Fibroblast of the aortic adventitia (primary cell): ENCODE measurements around the gene TMEM128. TPM values are rescaled to one million over a fixed set of nuclear protein-coding genes. Genes with fewer than 3 reads are reported as not detected.

Experiments used
- DNase-seq: peaks from one replicate; pipeline ENCODE4 v3.0.0-alpha.2; 2010; ENCODE audit warnings: low read depth
- H3K4me3 ChIP-seq: 2 replicates; pipeline ENCODE4 v1.5.1; 2011; ENCODE audit warnings: low read depth, mild to moderate bottlenecking, control low read depth, low read length, moderate library complexity
- total RNA-seq: library from RNA; depleted of rRNA; stranded (reverse); fragments of >200 nt; gene quantifications from 2 replicates; pipeline ENCODE4 v1.2.3, GENCODE V29; 2012; ENCODE audit warnings: low replicate concordance
- TF ChIP-seq, protein P1 (sequence below): IDR thresholded peaks from 2 replicates; pipeline ENCODE4 v1.5.1; 2011; ENCODE audit warnings: mild to moderate bottlenecking, low read length, control low read depth, inconsistent platforms; ENCODE audit not compliant: insufficient read depth

TMEM128 gene, protein sequence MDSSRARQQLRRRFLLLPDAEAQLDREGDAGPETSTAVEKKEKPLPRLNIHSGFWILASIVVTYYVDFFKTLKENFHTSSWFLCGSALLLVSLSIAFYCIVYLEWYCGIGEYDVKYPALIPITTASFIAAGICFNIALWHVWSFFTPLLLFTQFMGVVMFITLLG
- 20.4 and 28.7 TPM in 2 replicates for total RNA-seq

DNA sequence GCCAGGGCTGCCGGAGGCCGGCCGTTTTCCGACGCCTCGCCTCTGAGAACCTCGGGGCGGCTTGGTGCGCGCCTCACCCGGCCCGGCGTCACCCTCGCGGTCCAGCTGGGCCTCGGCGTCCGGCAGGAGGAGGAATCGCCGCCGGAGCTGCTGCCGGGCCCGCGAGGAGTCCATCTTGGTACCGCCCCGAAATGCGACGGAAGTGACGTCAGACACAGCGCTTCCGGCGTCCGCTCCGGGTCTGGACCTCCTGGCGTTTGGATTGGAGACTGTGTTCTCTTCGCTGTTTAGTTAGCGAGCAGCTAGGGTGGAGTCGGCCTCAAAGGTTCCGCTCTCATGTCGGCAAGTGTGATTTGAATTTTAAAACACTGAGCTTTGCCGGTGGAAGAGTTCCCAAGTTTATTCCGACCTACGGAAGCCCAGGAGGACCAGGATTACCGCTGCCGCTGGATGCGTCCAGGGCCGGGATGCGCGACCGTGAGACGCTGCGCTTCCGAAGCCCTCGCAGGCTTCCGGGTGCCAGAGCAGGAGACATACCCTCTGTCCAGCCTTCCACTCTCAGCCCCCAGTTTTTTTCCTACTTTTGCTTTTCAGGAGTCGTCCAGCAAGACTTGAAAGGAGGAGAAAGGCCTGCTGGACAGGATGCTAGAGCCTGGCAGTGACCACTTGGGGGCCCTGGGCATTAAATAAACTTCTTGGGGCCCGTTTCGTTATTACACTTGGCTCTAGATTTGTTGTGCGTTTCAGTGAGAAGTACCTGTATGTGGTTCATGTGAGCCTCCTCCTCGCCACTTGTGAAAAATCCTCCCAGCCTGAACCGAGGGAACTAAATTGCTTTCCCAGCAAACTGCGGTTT, at the start of gene TMEM128:
Gene TMEM128 (minus strand): TSS at position 195 of the 856 bp plus-strand sequence. CDS start 21 bp downstream, at position 174.
- peak within 1 kb of the TSS; percentile 70 for H3K4me3 ChIP-seq
- peak; percentile 95 for DNase-seq
- TF ChIP-seq, protein P1, sequence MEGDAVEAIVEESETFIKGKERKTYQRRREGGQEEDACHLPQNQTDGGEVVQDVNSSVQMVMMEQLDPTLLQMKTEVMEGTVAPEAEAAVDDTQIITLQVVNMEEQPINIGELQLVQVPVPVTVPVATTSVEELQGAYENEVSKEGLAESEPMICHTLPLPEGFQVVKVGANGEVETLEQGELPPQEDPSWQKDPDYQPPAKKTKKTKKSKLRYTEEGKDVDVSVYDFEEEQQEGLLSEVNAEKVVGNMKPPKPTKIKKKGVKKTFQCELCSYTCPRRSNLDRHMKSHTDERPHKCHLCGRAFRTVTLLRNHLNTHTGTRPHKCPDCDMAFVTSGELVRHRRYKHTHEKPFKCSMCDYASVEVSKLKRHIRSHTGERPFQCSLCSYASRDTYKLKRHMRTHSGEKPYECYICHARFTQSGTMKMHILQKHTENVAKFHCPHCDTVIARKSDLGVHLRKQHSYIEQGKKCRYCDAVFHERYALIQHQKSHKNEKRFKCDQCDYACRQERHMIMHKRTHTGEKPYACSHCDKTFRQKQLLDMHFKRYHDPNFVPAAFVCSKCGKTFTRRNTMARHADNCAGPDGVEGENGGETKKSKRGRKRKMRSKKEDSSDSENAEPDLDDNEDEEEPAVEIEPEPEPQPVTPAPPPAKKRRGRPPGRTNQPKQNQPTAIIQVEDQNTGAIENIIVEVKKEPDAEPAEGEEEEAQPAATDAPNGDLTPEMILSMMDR = peak; percentile 35

DNA sequence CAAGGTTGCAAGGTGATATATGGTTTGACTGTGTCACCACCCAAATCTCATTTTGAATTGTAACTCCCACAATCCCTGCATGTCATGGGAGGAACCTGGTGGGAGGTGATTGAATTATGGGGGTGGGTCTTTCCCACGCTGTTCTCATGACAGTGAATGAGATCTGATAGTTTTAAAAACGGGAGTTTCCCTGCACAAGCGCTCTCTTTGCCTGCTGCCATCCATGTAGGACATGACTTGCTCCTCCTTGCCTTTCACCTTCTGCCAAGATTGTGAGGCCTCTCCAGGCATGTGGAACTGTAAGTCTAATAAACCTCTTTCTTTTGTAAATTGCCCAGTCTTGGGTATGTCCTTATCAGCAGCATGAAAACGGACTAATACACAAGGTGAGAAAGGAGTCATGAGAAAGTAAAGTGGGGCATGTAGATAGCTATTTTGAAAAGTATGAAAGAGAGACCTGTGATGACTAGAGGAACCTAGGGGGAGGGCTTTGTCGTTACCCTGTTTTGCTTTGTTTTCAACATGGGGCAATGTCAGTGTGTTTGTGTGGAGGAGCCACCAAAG, 48.3 kb upstream of the TMEM128 start:
- TF ChIP-seq, protein P1 = no peak
- no peak overlapping the region for H3K4me3 ChIP-seq
- DNase-seq = no peak

DNA sequence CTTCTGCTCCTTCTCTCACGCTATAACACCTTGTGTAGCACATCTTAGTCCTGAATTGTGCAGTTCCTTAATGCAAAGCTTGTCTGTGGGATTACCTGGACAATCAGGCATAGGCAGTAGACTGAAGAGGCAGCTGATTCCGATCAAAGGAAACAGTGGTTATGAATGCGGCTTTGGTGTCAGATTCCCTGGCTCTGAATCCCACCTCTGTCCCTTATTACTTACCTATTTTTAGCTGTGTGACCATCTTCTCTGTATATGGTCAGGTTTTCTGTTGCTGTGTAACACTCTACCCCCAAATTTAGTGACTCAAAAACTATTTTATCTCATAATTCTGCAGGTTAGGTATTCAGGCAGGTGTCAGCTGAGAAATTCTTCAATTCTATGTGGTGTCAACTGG, 45.3 kb upstream of the TMEM128 start:
- H3K4me3 ChIP-seq = no peak overlapping the region
- TF ChIP-seq, protein P1 = no peak
- no peak for DNase-seq

DNA sequence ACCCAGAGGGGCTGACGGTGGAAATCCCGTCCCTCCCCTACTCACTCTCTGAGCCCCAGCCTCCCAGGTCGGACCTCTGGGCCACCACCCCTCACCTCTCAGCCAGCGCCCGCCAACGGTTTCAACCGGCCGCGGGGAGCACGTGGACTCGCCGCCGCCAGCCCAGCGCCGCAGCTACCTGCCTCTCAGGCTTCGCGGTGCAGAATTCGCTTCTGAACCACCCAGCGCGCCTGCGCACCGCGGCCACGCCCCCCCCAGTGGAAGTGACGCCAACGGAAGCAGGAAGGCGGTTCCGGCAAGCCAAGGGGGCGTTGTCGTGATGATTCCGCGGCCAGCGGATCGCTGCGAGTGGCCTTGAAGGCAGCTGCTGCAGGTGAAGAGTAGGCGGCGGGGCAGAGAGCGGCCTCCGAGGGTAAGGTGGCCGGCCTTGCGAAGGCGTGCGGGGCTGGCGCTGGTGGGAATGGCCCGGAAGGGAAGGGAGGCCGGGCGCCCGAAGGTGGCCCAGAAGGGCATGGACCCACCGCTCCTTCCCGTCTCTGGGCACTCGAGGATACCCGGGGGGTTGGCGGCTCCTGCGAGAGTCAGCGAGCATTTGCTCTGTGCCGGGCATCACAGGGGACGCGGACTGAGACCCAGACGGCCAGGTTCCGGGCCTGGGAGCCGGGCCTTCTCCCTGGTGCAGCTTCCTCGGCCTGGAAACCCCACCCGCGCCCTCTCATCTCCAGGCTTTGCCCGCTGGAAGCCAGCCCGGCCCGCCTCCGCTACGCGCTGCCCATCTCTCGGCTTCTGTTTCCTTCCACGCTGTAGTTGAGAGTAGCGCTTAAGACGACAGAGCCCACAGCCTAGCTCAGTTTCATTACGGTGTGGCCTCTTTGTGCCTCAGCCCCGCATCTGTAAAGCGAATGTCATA, 42.2 kb upstream of the TMEM128 start, which contains the start of the genes LYAR and ZBTB49:
Gene LYAR (minus strand): TSS at position 214 of the 910 bp plus-strand sequence. CDS start 6,412 bp downstream, outside the sequence.
Gene ZBTB49 (plus strand): TSS at position 311 of the 910 bp plus-strand sequence. CDS start 9,695 bp downstream, outside the sequence.
- TF ChIP-seq, protein P1 = no peak
- H3K4me3 ChIP-seq = peak within 1 kb of the TSS; percentile 91

DNA sequence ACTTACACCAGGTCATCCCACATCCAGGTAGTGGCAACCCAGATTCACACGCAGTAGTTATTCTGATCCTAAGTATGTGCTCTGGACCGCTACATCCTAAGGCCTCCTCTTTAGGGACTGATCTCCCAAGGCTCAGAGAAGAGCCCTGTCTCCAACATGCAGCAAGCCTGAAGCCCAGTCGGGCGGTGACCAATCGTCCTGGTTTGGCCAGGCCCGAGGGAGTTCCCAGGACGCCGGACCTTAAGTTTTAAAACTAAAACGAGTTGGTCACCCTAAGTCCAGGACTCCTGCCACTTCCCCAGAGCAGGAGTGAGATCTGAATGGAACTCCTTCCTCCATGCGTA, 41.5 kb upstream of the TMEM128 start:
- TF ChIP-seq, protein P1 = no peak
- no peak for DNase-seq
- H3K4me3 ChIP-seq = peak overlapping the region; percentile 91

More for the DNA sequence above, 42.2 kb upstream of the TMEM128 start, which contains the start of the genes LYAR and ZBTB49:
- DNase-seq = peak; percentile 82

DNA sequence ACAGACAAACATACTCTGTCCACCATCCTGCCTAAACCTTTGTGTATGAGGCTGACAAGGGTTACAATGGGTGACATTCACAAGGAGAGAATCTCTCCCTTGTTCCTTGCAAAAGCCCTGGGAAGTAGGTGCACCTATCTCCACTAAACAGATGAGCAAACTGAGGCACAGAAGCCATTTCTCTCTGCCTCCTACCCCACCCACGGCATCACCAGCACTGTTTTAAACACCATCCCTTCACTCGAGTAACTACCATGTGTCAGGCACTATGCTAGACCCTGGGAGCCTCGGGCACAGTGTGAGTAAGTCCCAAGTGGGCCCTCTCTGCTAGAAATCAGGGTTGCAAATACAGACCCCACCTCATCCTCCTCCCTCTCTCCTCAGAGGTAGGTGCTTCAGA, 41.0 kb upstream of the TMEM128 start:
- no peak for DNase-seq
- H3K4me3 ChIP-seq = peak overlapping the region; percentile 91
- TF ChIP-seq, protein P1 = no peak
